H9 (cell line): Measurements from ENCODE around the gene RPL21. TPM values are rescaled to one million over a fixed set of nuclear protein-coding genes. Genes with fewer than 3 reads are reported as not detected.
A peak's percentile ranks its signal among the peaks of the same experiment; 100 is the strongest.

Source experiments
- DNase-seq: peaks from one replicate; pipeline ENCODE4 v3.0.0-alpha.2; 2017
- H2AFZ ChIP-seq: one replicate; pipeline ENCODE4 v1.6.1; 2013; ENCODE audit warnings: mild to moderate bottlenecking, low read length, control low read depth, moderate library complexity
- H2AK5ac ChIP-seq: 2 replicates; pipeline ENCODE4 v1.6.1; 2013; ENCODE audit warnings: low read length, control low read depth, mixed read lengths; ENCODE audit not compliant: insufficient read length
- H2BK120ac ChIP-seq: one replicate; pipeline ENCODE4 v1.6.1; 2013; ENCODE audit warnings: low read depth, mild to moderate bottlenecking, low read length, control low read depth, inconsistent platforms; ENCODE audit not compliant: poor library complexity, severe bottlenecking
- H2BK12ac ChIP-seq: 2 replicates; pipeline ENCODE4 v1.6.1; 2013; ENCODE audit warnings: low read length, control low read depth, mixed read lengths, low read depth; ENCODE audit not compliant: insufficient read length
- H2BK15ac ChIP-seq: 2 replicates; pipeline ENCODE4 v1.6.1; 2013; ENCODE audit warnings: low read depth, low read length, control low read depth
- H2BK20ac ChIP-seq: one replicate; pipeline ENCODE4 v1.6.1; 2013; ENCODE audit warnings: low read depth, mild to moderate bottlenecking, low read length, control low read depth, inconsistent platforms; ENCODE audit not compliant: poor library complexity, severe bottlenecking
- H2BK5ac ChIP-seq: 2 replicates; pipeline ENCODE4 v1.6.1; 2013; ENCODE audit warnings: low read length, control low read depth, mixed read lengths; ENCODE audit not compliant: insufficient read length
- H3K14ac ChIP-seq: 2 replicates; pipeline ENCODE4 v1.6.1; 2013; ENCODE audit warnings: low read length, control low read depth; ENCODE audit not compliant: insufficient read depth
- H3K18ac ChIP-seq: 2 replicates; pipeline ENCODE4 v1.6.1; 2013; ENCODE audit warnings: low read depth, mild to moderate bottlenecking, mixed read lengths, low read length, control low read depth; ENCODE audit not compliant: insufficient read length
- H3K23ac ChIP-seq: 2 replicates; pipeline ENCODE4 v1.6.1; 2013; ENCODE audit warnings: low read length, control low read depth, mixed read lengths, low read depth; ENCODE audit not compliant: insufficient read length
- H3K23me2 ChIP-seq: 2 replicates; pipeline ENCODE4 v1.6.1; 2013; ENCODE audit warnings: low read depth, mild to moderate bottlenecking, mixed read lengths, low read length, control low read depth; ENCODE audit not compliant: insufficient read length, poor library complexity, severe bottlenecking
- H3K27ac ChIP-seq: 2 replicates; pipeline ENCODE4 v1.5.1; 2013; ENCODE audit warnings: low read length, control low read depth, mixed read lengths, low read depth; ENCODE audit not compliant: insufficient read length
- H3K27me3 ChIP-seq: 2 replicates; pipeline ENCODE4 v1.6.1; 2013; ENCODE audit warnings: low read length, control low read depth, inconsistent platforms; ENCODE audit not compliant: insufficient read depth
- H3K4ac ChIP-seq: 2 replicates; pipeline ENCODE4 v1.6.1; 2013; ENCODE audit warnings: low read depth, mild to moderate bottlenecking, control low read depth, inconsistent platforms, low read length, moderate library complexity
- H3K4me1 ChIP-seq: 2 replicates; pipeline ENCODE4 v1.6.1; 2013; ENCODE audit warnings: low read length, control low read depth, inconsistent platforms; ENCODE audit not compliant: insufficient read depth
- H3K4me2 ChIP-seq: 2 replicates; pipeline ENCODE4 v1.6.1; 2013; ENCODE audit warnings: low read length, control low read depth, mixed read lengths; ENCODE audit not compliant: insufficient read length, insufficient read depth
- H3K56ac ChIP-seq: 2 replicates; pipeline ENCODE4 v1.6.1; 2013; ENCODE audit warnings: low read depth, mild to moderate bottlenecking, mixed read lengths, low read length, control low read depth; ENCODE audit not compliant: insufficient read length
- H3K79me1 ChIP-seq: 2 replicates; pipeline ENCODE4 v1.6.1; 2013; ENCODE audit warnings: low read depth, mild to moderate bottlenecking, moderate library complexity, low read length, control low read depth, inconsistent platforms; ENCODE audit not compliant: insufficient read depth, poor library complexity, severe bottlenecking
- H3K79me2 ChIP-seq: 2 replicates; pipeline ENCODE4 v1.6.1; 2013; ENCODE audit warnings: low read length, control low read depth, inconsistent platforms; ENCODE audit not compliant: insufficient read depth
- H3K9ac ChIP-seq: 2 replicates; pipeline ENCODE4 v1.6.1; 2013; ENCODE audit warnings: low read length, control low read depth, mixed read lengths; ENCODE audit not compliant: insufficient read length; ENCODE audit errors: extremely low read depth
- H3K9me3 ChIP-seq: one replicate; pipeline ENCODE4 v1.6.1; 2013; ENCODE audit warnings: low read depth, low read length, inconsistent platforms; ENCODE audit not compliant: control insufficient read depth
- H3T11ph ChIP-seq: one replicate; pipeline ENCODE4 v1.6.1; 2013; ENCODE audit warnings: mild to moderate bottlenecking, low read length, control low read depth, inconsistent platforms
- H4K20me1 ChIP-seq: one replicate; pipeline ENCODE4 v1.6.1; 2013; ENCODE audit not compliant: control insufficient read depth, insufficient read length, insufficient read depth
- H4K5ac ChIP-seq: 2 replicates; pipeline ENCODE4 v1.6.1; 2013; ENCODE audit warnings: low read depth, mild to moderate bottlenecking, mixed read lengths, low read length, control low read depth; ENCODE audit not compliant: insufficient read length
- H4K8ac ChIP-seq: replicated peaks from 2 replicates; pipeline ENCODE4 v1.6.1; 2013; ENCODE audit warnings: low read length, control low read depth, mixed read lengths, low read depth; ENCODE audit not compliant: insufficient read length
- H4K91ac ChIP-seq: 2 replicates; pipeline ENCODE4 v1.6.1; 2013; ENCODE audit warnings: low read depth, mild to moderate bottlenecking, moderate library complexity, mixed read lengths, low read length, control low read depth; ENCODE audit not compliant: insufficient read length
- H3K27ac Mint-ChIP-seq, 3 experiments: 2 replicates in 2 of 3; 3 replicates in 1 of 3; pipeline ENCODE4 v1.8.0; 2020 to 2021; ENCODE audit warnings: mixed read lengths in 3 of 3, mild to moderate bottlenecking in 1 of 3, moderate library complexity in 1 of 3
- H3K27me3 Mint-ChIP-seq: 2 replicates; pipeline ENCODE4 v1.8.0; 2021; ENCODE audit warnings: low read depth, mild to moderate bottlenecking, moderate library complexity, mixed read lengths
- H3K36me3 Mint-ChIP-seq, 3 experiments: 2 replicates in 2 of 3; 3 replicates in 1 of 3; pipeline ENCODE4 v1.8.0; 2020 to 2021; ENCODE audit warnings: low read depth in 3 of 3, mixed read lengths in 3 of 3; ENCODE audit not compliant: insufficient read depth in 1 of 3
- H3K4me1 Mint-ChIP-seq, 2 experiments: 2 replicates each; pipeline ENCODE4 v1.8.0; 2020; ENCODE audit warnings: mixed read lengths in 2 of 2
- H3K4me3 Mint-ChIP-seq, 2 experiments: 2 replicates in 1 of 2; 3 replicates in 1 of 2; pipeline ENCODE4 v1.8.0; 2020 to 2021; ENCODE audit warnings: mild to moderate bottlenecking in 2 of 2, mixed read lengths in 2 of 2, moderate library complexity in 1 of 2
- H3K9me3 Mint-ChIP-seq, 2 experiments: 2 replicates in 1 of 2; 3 replicates in 1 of 2; pipeline ENCODE4 v1.8.0; 2020; ENCODE audit warnings: mild to moderate bottlenecking in 2 of 2, mixed read lengths in 2 of 2, moderate library complexity in 1 of 2
- whole genome bisulfite sequencing: extraction: QIAGEN DNeasy Blood & Tissue Kit; methylation state at CpG from one replicate; pipeline ENCODE4 v1.1.7; 2013; ENCODE audit warnings: missing lambda C conversion rate, low lambda C conversion rate, mixed read lengths; ENCODE audit not compliant: insufficient read length; ENCODE audit errors: extremely low coverage; 5-methylcytosine and 5-hydroxymethylcytosine counted together
- total RNA-seq: library from RNA; stranded (reverse); gene quantifications from 2 replicates; pipeline ENCODE4 v1.2.1, GENCODE V29; 2021
- TF ChIP-seq, protein P1 (sequence below): fragments of 200-600 bp; sonication (generic); conservative IDR thresholded peaks from 3 replicates; pipeline ENCODE4 v1.8.0; 2021; ENCODE audit warnings: antibody characterized with exemption, mild to moderate bottlenecking

RPL21 gene
- total RNA-seq, 1 experiment from 2014 or later, result 1,099 TPM

DNA sequence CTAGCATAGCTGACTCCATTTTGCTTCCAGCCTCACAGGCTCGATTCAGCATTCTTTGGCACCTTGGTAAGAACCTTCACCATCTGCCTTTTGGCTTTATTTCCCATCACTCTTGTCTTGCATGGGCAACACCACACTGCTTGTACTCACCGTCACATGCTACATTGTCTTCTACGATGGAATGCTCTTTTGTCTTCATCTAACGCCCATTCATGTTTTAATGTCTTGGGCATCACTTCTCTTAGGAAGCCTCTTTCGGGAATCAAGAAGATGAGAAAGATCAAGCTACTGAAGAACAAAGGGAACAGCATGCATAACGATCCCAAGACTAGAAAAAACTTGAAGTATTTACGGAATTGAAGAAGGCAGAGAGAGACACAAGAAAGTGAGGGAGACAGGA, 5.7 kb upstream of the RPL21 start:
- peaks cover 31 to 34% of the 10 kb centered on the region in 2 experiments for H3K4me1 Mint-ChIP-seq
- Histone ChIP-seq H2BK120ac (no peak overlapping the region), H3T11ph (no peak overlapping the region), H2BK15ac (no peak overlapping the region), H2BK12ac (no peak overlapping the region), H3K14ac (no peak overlapping the region), H3K4me1 (no peaks in the 10 kb centered on the region; the same call in 1 of the 2 replicates), H3K56ac (no peak overlapping the region), H2AFZ (no peak overlapping the region), H2BK5ac (no peak overlapping the region), H2BK20ac (no peak overlapping the region), H3K27me3 (no peaks in the 10 kb centered on the region), H4K20me1 (no peaks in the 10 kb centered on the region), H4K8ac (no peak overlapping the region), H3K79me2 (no peaks in the 10 kb centered on the region), H3K9ac (no peak overlapping the region), H3K4me2 (no peak overlapping the region), H3K23me2 (no peaks in the 10 kb centered on the region), H3K9me3 (no peaks in the 10 kb centered on the region), H3K27ac (peak overlapping the region; percentile 68), H3K4ac (no peak overlapping the region), H3K18ac (no peak overlapping the region), H4K5ac (no peak overlapping the region), H4K91ac (no peak overlapping the region), H3K23ac (no peak overlapping the region), H2AK5ac (no peak overlapping the region), H3K79me1 (no peaks in the 10 kb centered on the region)
- no peak overlapping the region for H3K4me3 Mint-ChIP-seq
- peak overlapping the region; percentile 16 to 90 (median 76); a peak in 5 of 7 replicates for H3K27ac Mint-ChIP-seq
- TF ChIP-seq, protein P1, sequence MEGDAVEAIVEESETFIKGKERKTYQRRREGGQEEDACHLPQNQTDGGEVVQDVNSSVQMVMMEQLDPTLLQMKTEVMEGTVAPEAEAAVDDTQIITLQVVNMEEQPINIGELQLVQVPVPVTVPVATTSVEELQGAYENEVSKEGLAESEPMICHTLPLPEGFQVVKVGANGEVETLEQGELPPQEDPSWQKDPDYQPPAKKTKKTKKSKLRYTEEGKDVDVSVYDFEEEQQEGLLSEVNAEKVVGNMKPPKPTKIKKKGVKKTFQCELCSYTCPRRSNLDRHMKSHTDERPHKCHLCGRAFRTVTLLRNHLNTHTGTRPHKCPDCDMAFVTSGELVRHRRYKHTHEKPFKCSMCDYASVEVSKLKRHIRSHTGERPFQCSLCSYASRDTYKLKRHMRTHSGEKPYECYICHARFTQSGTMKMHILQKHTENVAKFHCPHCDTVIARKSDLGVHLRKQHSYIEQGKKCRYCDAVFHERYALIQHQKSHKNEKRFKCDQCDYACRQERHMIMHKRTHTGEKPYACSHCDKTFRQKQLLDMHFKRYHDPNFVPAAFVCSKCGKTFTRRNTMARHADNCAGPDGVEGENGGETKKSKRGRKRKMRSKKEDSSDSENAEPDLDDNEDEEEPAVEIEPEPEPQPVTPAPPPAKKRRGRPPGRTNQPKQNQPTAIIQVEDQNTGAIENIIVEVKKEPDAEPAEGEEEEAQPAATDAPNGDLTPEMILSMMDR, result no peak
- no peaks in the 10 kb centered on the region for H3K9me3 Mint-ChIP-seq
- H3K36me3 Mint-ChIP-seq, result peaks cover 0 to 10% (median 0%) of the 10 kb centered on the region in 3 experiments; a peak in 3 of 7 replicates
- H3K27me3 Mint-ChIP-seq, result no peaks in the 10 kb centered on the region
- WGBS, result no CpG with 5 or more reads among the region's 7 CpGs
- DNase-seq, result no peak
